OCI-LY3 (cell line): ENCODE data around the gene TENM4.

ENCODE experiments used
- H2AFZ ChIP-seq: fragments of 200-600, 300-600 bp; shearing (Covaris generic); 2 replicates; pipeline ENCODE4 v1.6.0; 2014; ENCODE audit warnings: antibody characterized with exemption, low read depth, low read length
- H3K27ac ChIP-seq: fragments of 200-600, 300-600 bp; sonication (generic); 2 replicates; pipeline ENCODE4 v1.5.1; 2014; ENCODE audit warnings: mild to moderate bottlenecking, low read length, moderate library complexity, mixed read lengths
- H3K27me3 ChIP-seq: fragments of 200-600, 300-600 bp; sonication (generic); 2 replicates; pipeline ENCODE4 v1.6.1; 2014; ENCODE audit warnings: low read depth, low read length, mixed read lengths
- H3K36me3 ChIP-seq: fragments of 200-600, 300-600 bp; sonication (generic); replicated peaks from 2 replicates; pipeline ENCODE3; 2014; ENCODE audit warnings: low read depth, low read length, mixed read lengths
- H3K4me1 ChIP-seq: fragments of 300-600, 200-600 bp; sonication (generic); 2 replicates; pipeline ENCODE4 v1.6.1; 2014; ENCODE audit warnings: low read length, mixed read lengths
- H3K4me2 ChIP-seq: fragments of 200-600, 300-600 bp; sonication (generic); 2 replicates; pipeline ENCODE4 v1.6.1; 2014; ENCODE audit warnings: low read length, mixed read lengths
- H3K4me3 ChIP-seq: fragments of 300-600, 200-600 bp; sonication (generic); 2 replicates; pipeline ENCODE4 v1.5.1; 2014; ENCODE audit warnings: antibody characterized with exemption, mild to moderate bottlenecking, low read length, moderate library complexity
- H3K79me2 ChIP-seq: fragments of 300-600, 200-600 bp; shearing (Covaris generic); 2 replicates; pipeline ENCODE4 v1.6.1; 2014; ENCODE audit warnings: mild to moderate bottlenecking, low read length, mixed read lengths
- H3K9ac ChIP-seq: fragments of 300-600, 200-600 bp; shearing (Covaris generic); 2 replicates; pipeline ENCODE4 v1.6.0; 2014; ENCODE audit warnings: mild to moderate bottlenecking, low read length, moderate library complexity
- H3K9me3 ChIP-seq: fragments of 200-600, 300-600 bp; shearing (Covaris generic); 2 replicates; pipeline ENCODE4 v1.6.1; 2014; ENCODE audit warnings: low read length, mixed read lengths; ENCODE audit not compliant: insufficient read depth
- H4K20me1 ChIP-seq: fragments of 200-600, 300-600 bp; sonication (generic); 2 replicates; pipeline ENCODE4 v1.6.1; 2016; ENCODE audit warnings: low read length, mixed read lengths; ENCODE audit not compliant: insufficient read depth
- CTCF ChIP-seq: fragments of 200-600, 300-600 bp; sonication (generic); IDR thresholded peaks from 2 replicates; pipeline ENCODE4 v1.5.1; 2014; ENCODE audit warnings: antibody characterized with exemption, low read length, low read depth
- EZH2phosphoT487 ChIP-seq: fragments of 200-600 bp; shearing (Covaris generic); IDR thresholded peaks from 2 replicates; pipeline ENCODE4 v1.6.1; 2018; ENCODE audit warnings: antibody characterized with exemption, mixed run types, low read depth

The TENM4 gene

GRCh38 chr11:78912778-78913177 lies 528.1 kb downstream of the TENM4 start:
- Histone ChIP-seq H3K79me2 (no peaks in the 10 kb centered on the region), H3K36me3 (no peaks in the 10 kb centered on the region), H3K27ac (no peak overlapping the region), H3K4me1 (peaks cover 10% of the 10 kb centered on the region), H3K4me2 (no peak overlapping the region), H3K4me3 (no peak overlapping the region), H3K9ac (no peak overlapping the region), H3K27me3 (no peaks in the 10 kb centered on the region), H2AFZ (no peak overlapping the region), H4K20me1 (peaks cover 3% of the 10 kb centered on the region; the same call in 1 of the 2 replicates), H3K9me3 (no peaks in the 10 kb centered on the region)
- TF ChIP-seq EZH2phosphoT487: no peak
- no peak for TF ChIP-seq CTCF

GRCh38 chr11:78910322-78910721 lies 530.5 kb downstream of the TENM4 start:
- H3K9me3 ChIP-seq: no peaks in the 10 kb centered on the region
- no peak overlapping the region for H2AFZ ChIP-seq
- H4K20me1 ChIP-seq: peaks cover 6% of the 10 kb centered on the region; the same call in 1 of the 2 replicates
- H3K36me3 ChIP-seq: no peaks in the 10 kb centered on the region
- H3K4me1 ChIP-seq: peaks cover 19% of the 10 kb centered on the region
- H3K4me2 ChIP-seq: no peak overlapping the region
- H3K4me3 ChIP-seq: no peak overlapping the region
- H3K9ac ChIP-seq: no peak overlapping the region
- H3K79me2 ChIP-seq: no peaks in the 10 kb centered on the region
- TF ChIP-seq CTCF (no peak), EZH2phosphoT487 (no peak)
- H3K27me3 ChIP-seq: no peaks in the 10 kb centered on the region
- no peak overlapping the region for H3K27ac ChIP-seq

- Histone ChIP-seq H3K9me3 (no peaks in the 10 kb centered on the region), H3K4me3 (no peak overlapping the region), H3K4me1 (peaks cover 18% of the 10 kb centered on the region), H3K4me2 (no peak overlapping the region), H4K20me1 (peaks cover 2% of the 10 kb centered on the region; the same call in 1 of the 2 replicates), H2AFZ (no peak overlapping the region), H3K27me3 (no peaks in the 10 kb centered on the region), H3K36me3 (no peaks in the 10 kb centered on the region), H3K9ac (no peak overlapping the region), H3K79me2 (no peaks in the 10 kb centered on the region), H3K27ac (no peak overlapping the region)
- no peak for TF ChIP-seq CTCF
- no peak for TF ChIP-seq EZH2phosphoT487
These were observed 531.4 kb downstream of the TENM4 start for GRCh38 chr11:78909386-78909785.

- no peaks in the 10 kb centered on the region for H3K79me2 ChIP-seq
- no peak overlapping the region for H3K4me2 ChIP-seq
- 0 out of 2 replicates have a peak, but pooled peaks cover 2% of the 10 kb centered on the region for H4K20me1 ChIP-seq
- H2AFZ ChIP-seq: no peak overlapping the region
- H3K4me3 ChIP-seq: no peak overlapping the region
- peaks cover 9% of the 10 kb centered on the region for H3K4me1 ChIP-seq
- no peaks in the 10 kb centered on the region for H3K36me3 ChIP-seq
- no peaks in the 10 kb centered on the region for H3K27me3 ChIP-seq
- no peaks in the 10 kb centered on the region for H3K9me3 ChIP-seq
- no peak overlapping the region for H3K9ac ChIP-seq
- no peak for TF ChIP-seq EZH2phosphoT487
- no peak for TF ChIP-seq CTCF
- H3K27ac ChIP-seq: no peak overlapping the region
These were observed 533.2 kb downstream of the TENM4 start for GRCh38 chr11:78907636-78908035.
